ENCODE measurements around the gene RHO. TPM values are rescaled to one million over a fixed set of nuclear protein-coding genes. Genes with fewer than 3 reads are reported as not detected.
"Not testable (repeated sequence)": the region's sequence is repeated elsewhere in the genome, so short reads cannot be mapped to it uniquely, and the experiment has no call there.

Gene RHO
- total RNA-seq: 0.10 TPM in 1 of 2 replicates, not detected in the other
- not detected for total RNA-seq (2013)
- polyA plus RNA-seq: 0.04 TPM in 1 of 2 replicates, not detected in the other
- polyA minus RNA-seq: not detected in 2 replicates

DNA sequence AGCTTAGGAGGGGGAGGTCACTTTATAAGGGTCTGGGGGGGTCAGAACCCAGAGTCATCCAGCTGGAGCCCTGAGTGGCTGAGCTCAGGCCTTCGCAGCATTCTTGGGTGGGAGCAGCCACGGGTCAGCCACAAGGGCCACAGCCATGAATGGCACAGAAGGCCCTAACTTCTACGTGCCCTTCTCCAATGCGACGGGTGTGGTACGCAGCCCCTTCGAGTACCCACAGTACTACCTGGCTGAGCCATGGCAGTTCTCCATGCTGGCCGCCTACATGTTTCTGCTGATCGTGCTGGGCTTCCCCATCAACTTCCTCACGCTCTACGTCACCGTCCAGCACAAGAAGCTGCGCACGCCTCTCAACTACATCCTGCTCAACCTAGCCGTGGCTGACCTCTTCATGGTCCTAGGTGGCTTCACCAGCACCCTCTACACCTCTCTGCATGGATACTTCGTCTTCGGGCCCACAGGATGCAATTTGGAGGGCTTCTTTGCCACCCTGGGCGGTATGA lies at the start of gene RHO:
Gene RHO, plus strand, starts transcription at position 51 of the 512 bp plus-strand sequence. Its CDS starts 95 bp downstream, at position 146.
- Histone ChIP-seq H3K79me2 (ENCODE audit: control insufficient read depth, insufficient read depth, low read length) (no peaks in the 10 kb centered on the region), H3K4me2 (replicated peaks; ENCODE audit: low read depth, low read length, poor library complexity, severe bottlenecking) (no peak within 1 kb of the TSS), H3K27ac (ENCODE audit: low read length in 2 of 2) (no peak within 1 kb of the TSS), H3K9me3 (ENCODE audit: control extremely low read depth in 1 of 3, control insufficient read depth in 2 of 3, insufficient read depth in 1 of 3, low read length in 2 of 3) (no peaks in the 10 kb centered on the region), H3K4me3 (ENCODE audit: control extremely low read depth in 1 of 5, extremely low read depth in 1 of 5, insufficient read depth in 1 of 5, low read depth in 2 of 5, low read length in 4 of 5) (no peak within 1 kb of the TSS), H3K4me1 (ENCODE audit: control insufficient read depth in 2 of 2, insufficient read depth in 2 of 2, low read length in 2 of 2) (peaks cover 10 to 21% of the 10 kb centered on the region in 2 donors), H2AFZ (ENCODE audit: insufficient read depth, low read depth, low read length, poor library complexity, severe bottlenecking) (no peak within 1 kb of the TSS), H3K9ac (ENCODE audit: low read length) (no peak within 1 kb of the TSS), H3K36me3 (replicated peaks in 1 of 2; ENCODE audit: control extremely low read depth in 1 of 2, control insufficient read depth in 1 of 2, extremely low read depth in 1 of 2, insufficient read depth in 2 of 2, low read length in 1 of 2) (no peaks in the 10 kb centered on the region), H4K20me1 (ENCODE audit: control insufficient read depth, insufficient read depth, low read length, poor library complexity, severe bottlenecking) (no peaks in the 10 kb centered on the region), H3K27me3 (replicated peaks in 1 of 4; ENCODE audit: control extremely low read depth in 1 of 4, control insufficient read depth in 3 of 4, insufficient read depth in 4 of 4, low read length in 3 of 4) (peaks cover 0 to 2% (median 0%) of the 10 kb centered on the region in 4 experiments)
- H3K4me1 Mint-ChIP-seq: peaks cover 21% of the 10 kb centered on the region
- WGBS (ENCODE audit: insufficient coverage): 93% methylated on average over 14 of the region's 18 CpGs
- DNase-seq (no peak), ATAC-seq (ENCODE audit: low read depth) (no peak)
- H3K4me3 Mint-ChIP-seq: no peak within 1 kb of the TSS
- ChIA-PET POLR2A (interaction anchor here (0.6 kb wide), 1 partner anchor 48 kb away, joined by 3 read pairs; no protein-coding TSS in a partner anchor), CTCF (interaction anchor here (0.7 to 2.5 kb wide), 2 partner anchors 48 to 405 kb away, joined by 3 to 8 read pairs; no protein-coding TSS in a partner anchor)
- H3K9me3 Mint-ChIP-seq (ENCODE audit: insufficient read depth): no peaks in the 10 kb centered on the region
- TF ChIP-seq, protein P1, sequence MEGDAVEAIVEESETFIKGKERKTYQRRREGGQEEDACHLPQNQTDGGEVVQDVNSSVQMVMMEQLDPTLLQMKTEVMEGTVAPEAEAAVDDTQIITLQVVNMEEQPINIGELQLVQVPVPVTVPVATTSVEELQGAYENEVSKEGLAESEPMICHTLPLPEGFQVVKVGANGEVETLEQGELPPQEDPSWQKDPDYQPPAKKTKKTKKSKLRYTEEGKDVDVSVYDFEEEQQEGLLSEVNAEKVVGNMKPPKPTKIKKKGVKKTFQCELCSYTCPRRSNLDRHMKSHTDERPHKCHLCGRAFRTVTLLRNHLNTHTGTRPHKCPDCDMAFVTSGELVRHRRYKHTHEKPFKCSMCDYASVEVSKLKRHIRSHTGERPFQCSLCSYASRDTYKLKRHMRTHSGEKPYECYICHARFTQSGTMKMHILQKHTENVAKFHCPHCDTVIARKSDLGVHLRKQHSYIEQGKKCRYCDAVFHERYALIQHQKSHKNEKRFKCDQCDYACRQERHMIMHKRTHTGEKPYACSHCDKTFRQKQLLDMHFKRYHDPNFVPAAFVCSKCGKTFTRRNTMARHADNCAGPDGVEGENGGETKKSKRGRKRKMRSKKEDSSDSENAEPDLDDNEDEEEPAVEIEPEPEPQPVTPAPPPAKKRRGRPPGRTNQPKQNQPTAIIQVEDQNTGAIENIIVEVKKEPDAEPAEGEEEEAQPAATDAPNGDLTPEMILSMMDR (IDR thresholded peaks at IDR 0.05): no peak
- TF ChIP-seq EZH2 (IDR thresholded peaks at IDR 0.05; ENCODE audit: borderline replicate concordance, insufficient read depth, low read depth, low read length, poor library complexity, severe bottlenecking): no peak
- H3K27me3 Mint-ChIP-seq: peaks cover 3% of the 10 kb centered on the region
- intact Hi-C loops (cut with micrococcal nuclease): no loop called here
- H3K27ac Mint-ChIP-seq: peak within 1 kb of the TSS; percentile 20

DNA sequence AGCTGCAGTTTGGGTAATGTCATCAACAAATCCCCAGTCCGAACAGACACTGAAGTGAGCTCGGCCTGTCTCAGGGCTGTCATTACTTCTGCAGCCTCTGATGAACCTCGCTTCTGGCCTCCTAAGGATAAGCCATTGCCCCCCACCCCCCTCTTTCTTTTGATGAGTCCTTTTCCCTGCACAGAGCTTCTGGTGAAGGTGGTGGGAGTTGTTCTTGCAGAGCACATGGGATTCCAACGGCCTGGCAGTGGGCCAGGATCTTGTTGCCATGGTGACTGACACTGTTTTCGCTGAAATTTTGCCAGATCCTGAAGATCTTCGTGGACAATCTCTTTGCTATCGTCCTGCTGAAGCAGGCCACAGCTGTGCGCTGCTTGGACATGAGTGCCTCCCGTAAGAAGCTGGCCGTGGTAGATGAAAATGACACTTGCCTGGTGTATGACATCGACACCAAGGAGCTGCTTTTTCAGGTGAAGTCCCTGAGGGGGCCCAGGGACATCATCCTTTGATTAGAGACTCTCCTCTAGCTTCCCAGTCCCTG lies 47.1 kb upstream of the RHO start:
- H3K27ac ChIP-seq (ENCODE audit: low read length in 2 of 2); intact Hi-C loops (cut with micrococcal nuclease); H3K36me3 ChIP-seq (replicated peaks in 1 of 2; ENCODE audit: control extremely low read depth in 1 of 2, control insufficient read depth in 1 of 2, extremely low read depth in 1 of 2, insufficient read depth in 2 of 2, low read length in 1 of 2); H3K9me3 ChIP-seq (ENCODE audit: control extremely low read depth in 1 of 3, control insufficient read depth in 2 of 3, insufficient read depth in 1 of 3, low read length in 2 of 3); CTCF ChIA-PET; ATAC-seq (ENCODE audit: low read depth); H3K4me3 Mint-ChIP-seq; H3K27me3 Mint-ChIP-seq; H3K27me3 ChIP-seq (replicated peaks in 1 of 4; ENCODE audit: control extremely low read depth in 1 of 4, control insufficient read depth in 3 of 4, insufficient read depth in 4 of 4, low read length in 3 of 4); H3K4me2 ChIP-seq (replicated peaks; ENCODE audit: low read depth, low read length, poor library complexity, severe bottlenecking); H4K20me1 ChIP-seq (ENCODE audit: control insufficient read depth, insufficient read depth, low read length, poor library complexity, severe bottlenecking); DNase-seq; H3K27ac Mint-ChIP-seq; H3K4me1 ChIP-seq (ENCODE audit: control insufficient read depth in 2 of 2, insufficient read depth in 2 of 2, low read length in 2 of 2); H3K9me3 Mint-ChIP-seq (ENCODE audit: insufficient read depth); H3K79me2 ChIP-seq (ENCODE audit: control insufficient read depth, insufficient read depth, low read length); H3K4me1 Mint-ChIP-seq; H3K4me3 ChIP-seq (ENCODE audit: control extremely low read depth in 1 of 5, extremely low read depth in 1 of 5, insufficient read depth in 1 of 5, low read depth in 2 of 5, low read length in 4 of 5); H3K9ac ChIP-seq (ENCODE audit: low read length); H2AFZ ChIP-seq (ENCODE audit: insufficient read depth, low read depth, low read length, poor library complexity, severe bottlenecking); POLR2A ChIA-PET: not testable (repeated sequence)
- 100% methylated on average over 2 of the region's 11 CpGs for WGBS (ENCODE audit: insufficient coverage)

All from B cell (primary cell).